Neural cell (in vitro differentiated cells): Measurements from ENCODE around the gene FAM171A1. TPM values are rescaled to one million over a fixed set of nuclear protein-coding genes. Genes with fewer than 3 reads are reported as not detected.

Experiments used
- H2AFZ ChIP-seq: fragments of 200-600, 300-800 bp; sonication (generic), shearing (Covaris generic); 2 replicates; pipeline ENCODE4 v1.6.0; 2014; ENCODE audit warnings: low read depth, mild to moderate bottlenecking, antibody characterized with exemption, low read length, moderate library complexity
- H3F3A ChIP-seq: fragments of 200-600 bp; shearing (Covaris generic); 2 replicates; pipeline ENCODE4 v1.6.1; 2016; ENCODE audit warnings: mild to moderate bottlenecking, moderate library complexity, mixed read lengths, antibody characterized with exemption, low read length; ENCODE audit not compliant: insufficient read depth, poor library complexity, severe bottlenecking
- H3K27ac ChIP-seq: fragments of 200-600, 300-800 bp; sonication (generic), shearing (Covaris generic); 2 replicates; pipeline ENCODE4 v1.5.1; 2014; ENCODE audit warnings: mild to moderate bottlenecking, low read length, moderate library complexity
- H3K27me3 ChIP-seq: fragments of 300-800, 200-600 bp; sonication (generic), shearing (Covaris generic); 2 replicates; pipeline ENCODE4 v1.6.0; 2014; ENCODE audit warnings: mild to moderate bottlenecking, low read depth, low read length, moderate library complexity; ENCODE audit not compliant: insufficient read depth
- H3K36me3 ChIP-seq: fragments of 300-800, 200-600 bp; sonication (generic), shearing (Covaris generic); 2 replicates; pipeline ENCODE4 v1.5.1; 2014; ENCODE audit warnings: mild to moderate bottlenecking, antibody characterized with exemption, low read length, moderate library complexity; ENCODE audit not compliant: insufficient read depth
- H3K4me2 ChIP-seq: fragments of 300-800, 200-600 bp; sonication (generic), shearing (Covaris generic); 2 replicates; pipeline ENCODE4 v1.6.0; 2014; ENCODE audit warnings: mild to moderate bottlenecking, low read length
- H3K4me3 ChIP-seq: fragments of 300-800, 200-600 bp; sonication (generic), shearing (Covaris generic); 2 replicates; pipeline ENCODE4 v1.5.1; 2014; ENCODE audit warnings: mild to moderate bottlenecking, low read length, moderate library complexity
- H3K79me2 ChIP-seq: fragments of 200-600 bp; shearing (Covaris generic); replicated peaks from 2 replicates; pipeline ENCODE4 v1.6.0; 2014; ENCODE audit warnings: mild to moderate bottlenecking, low read length, moderate library complexity; ENCODE audit not compliant: insufficient read depth
- H3K9ac ChIP-seq: fragments of 300-800, 200-600 bp; sonication (generic), shearing (Covaris generic); 2 replicates; pipeline ENCODE4 v1.6.1; 2016; ENCODE audit warnings: mild to moderate bottlenecking, low read length, mixed read lengths
- H3K9me2 ChIP-seq: fragments of 200-600 bp; shearing (Covaris generic); 2 replicates; pipeline ENCODE4 v1.6.1; 2016; ENCODE audit warnings: mild to moderate bottlenecking, low read length, mixed read lengths; ENCODE audit not compliant: insufficient read depth
- H3K9me3 ChIP-seq: fragments of 200-600, 300-800 bp; sonication (generic), shearing (Covaris generic); 2 replicates; pipeline ENCODE4 v1.6.1; 2016; ENCODE audit warnings: mild to moderate bottlenecking, mixed run types, low read length, moderate library complexity, mixed read lengths
- H4K20me1 ChIP-seq: fragments of 200-600 bp; shearing (Covaris generic); 2 replicates; pipeline ENCODE4 v1.6.1; 2016; ENCODE audit warnings: mild to moderate bottlenecking, mixed run types; ENCODE audit not compliant: insufficient read depth
- CTCF ChIP-seq: fragments of 450-650 bp; IDR thresholded peaks from 2 replicates; pipeline ENCODE4 v1.5.1; 2014; ENCODE audit warnings: antibody characterized with exemption, mild to moderate bottlenecking, moderate library complexity; ENCODE audit not compliant: poor library complexity, severe bottlenecking
- EZH2 ChIP-seq: fragments of 200-600, 300-800 bp; shearing (Covaris generic), sonication (generic); IDR thresholded peaks from 2 replicates; pipeline ENCODE4 v1.6.1; 2014; ENCODE audit warnings: antibody characterized with exemption, low read length, borderline replicate concordance, mild to moderate bottlenecking; ENCODE audit not compliant: insufficient read depth, poor library complexity, severe bottlenecking
- MXI1 ChIP-seq: fragments of 450-650 bp; conservative IDR thresholded peaks from 2 replicates; pipeline ENCODE4 v1.6.1; 2014; ENCODE audit warnings: antibody characterized with exemption, mild to moderate bottlenecking; ENCODE audit not compliant: poor library complexity, severe bottlenecking
- POLR2AphosphoS5 ChIP-seq: IDR thresholded peaks from 2 replicates; pipeline ENCODE4 v1.6.1; 2012
- RAD21 ChIP-seq: fragments of 450-650 bp; conservative IDR thresholded peaks from 2 replicates; pipeline ENCODE4 v1.6.1; 2014; ENCODE audit warnings: antibody characterized with exemption, mild to moderate bottlenecking, moderate library complexity
- SMC3 ChIP-seq: fragments of 450-650 bp; conservative IDR thresholded peaks from 2 replicates; pipeline ENCODE4 v1.6.1; 2014; ENCODE audit warnings: antibody characterized with exemption, mild to moderate bottlenecking, moderate library complexity; ENCODE audit not compliant: poor library complexity
- TAF1 ChIP-seq: IDR thresholded peaks from 2 replicates; pipeline ENCODE4 v1.6.1; 2012; ENCODE audit warnings: low read depth
- polyA plus RNA-seq: library from polyadenylated mRNA; depleted of rRNA; stranded (reverse); fragments of >200 nt; gene quantifications from 2 replicates; pipeline ENCODE4 v1.2.3, GENCODE V29; 2014
- TF ChIP-seq, protein P1 (sequence below): IDR thresholded peaks from 2 replicates; pipeline ENCODE4 v1.6.1; 2012; ENCODE audit warnings: borderline replicate concordance

The FAM171A1 gene
- polyA plus RNA-seq, 1 donor from 2014 or later: 28.8 TPM

DNA sequence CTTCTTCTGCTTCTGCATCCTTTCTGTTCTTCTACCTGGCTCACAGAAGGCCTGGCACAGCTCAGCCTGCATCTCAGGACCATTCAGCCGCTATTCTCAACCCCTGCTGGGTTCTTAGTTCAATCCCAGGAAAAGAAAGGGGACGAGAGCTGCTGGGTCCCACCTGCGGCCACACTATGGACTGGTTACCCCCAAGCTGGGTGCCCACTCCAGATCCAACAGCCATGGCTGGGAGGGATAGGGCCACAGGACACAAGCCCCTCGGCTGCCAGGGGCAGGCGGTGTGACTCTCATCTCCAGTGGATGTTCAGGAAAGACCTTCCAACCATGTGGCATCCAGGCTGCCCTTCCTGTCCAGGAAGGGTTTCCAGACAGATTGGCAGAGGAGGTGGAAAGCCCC lies 105.0 kb downstream of the FAM171A1 start:
- no peaks in the 10 kb centered on the region for H3K79me2 ChIP-seq
- no peak overlapping the region for H3K27ac ChIP-seq
- H3K36me3 ChIP-seq: no peaks in the 10 kb centered on the region
- no peak overlapping the region for H2AFZ ChIP-seq
- no peaks in the 10 kb centered on the region for H3K9me3 ChIP-seq
- no peaks in the 10 kb centered on the region for H4K20me1 ChIP-seq
- H3K9me2 ChIP-seq: no peaks in the 10 kb centered on the region
- no peak overlapping the region for H3K9ac ChIP-seq
- H3K4me2 ChIP-seq: no peak overlapping the region
- no peaks in the 10 kb centered on the region for H3K27me3 ChIP-seq
- H3F3A ChIP-seq: no peaks in the 10 kb centered on the region
- no peak overlapping the region for H3K4me3 ChIP-seq
- no peak for TF ChIP-seq TAF1
- no peak for TF ChIP-seq CTCF
- TF ChIP-seq, protein P1, sequence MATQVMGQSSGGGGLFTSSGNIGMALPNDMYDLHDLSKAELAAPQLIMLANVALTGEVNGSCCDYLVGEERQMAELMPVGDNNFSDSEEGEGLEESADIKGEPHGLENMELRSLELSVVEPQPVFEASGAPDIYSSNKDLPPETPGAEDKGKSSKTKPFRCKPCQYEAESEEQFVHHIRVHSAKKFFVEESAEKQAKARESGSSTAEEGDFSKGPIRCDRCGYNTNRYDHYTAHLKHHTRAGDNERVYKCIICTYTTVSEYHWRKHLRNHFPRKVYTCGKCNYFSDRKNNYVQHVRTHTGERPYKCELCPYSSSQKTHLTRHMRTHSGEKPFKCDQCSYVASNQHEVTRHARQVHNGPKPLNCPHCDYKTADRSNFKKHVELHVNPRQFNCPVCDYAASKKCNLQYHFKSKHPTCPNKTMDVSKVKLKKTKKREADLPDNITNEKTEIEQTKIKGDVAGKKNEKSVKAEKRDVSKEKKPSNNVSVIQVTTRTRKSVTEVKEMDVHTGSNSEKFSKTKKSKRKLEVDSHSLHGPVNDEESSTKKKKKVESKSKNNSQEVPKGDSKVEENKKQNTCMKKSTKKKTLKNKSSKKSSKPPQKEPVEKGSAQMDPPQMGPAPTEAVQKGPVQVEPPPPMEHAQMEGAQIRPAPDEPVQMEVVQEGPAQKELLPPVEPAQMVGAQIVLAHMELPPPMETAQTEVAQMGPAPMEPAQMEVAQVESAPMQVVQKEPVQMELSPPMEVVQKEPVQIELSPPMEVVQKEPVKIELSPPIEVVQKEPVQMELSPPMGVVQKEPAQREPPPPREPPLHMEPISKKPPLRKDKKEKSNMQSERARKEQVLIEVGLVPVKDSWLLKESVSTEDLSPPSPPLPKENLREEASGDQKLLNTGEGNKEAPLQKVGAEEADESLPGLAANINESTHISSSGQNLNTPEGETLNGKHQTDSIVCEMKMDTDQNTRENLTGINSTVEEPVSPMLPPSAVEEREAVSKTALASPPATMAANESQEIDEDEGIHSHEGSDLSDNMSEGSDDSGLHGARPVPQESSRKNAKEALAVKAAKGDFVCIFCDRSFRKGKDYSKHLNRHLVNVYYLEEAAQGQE: no peak
- TF ChIP-seq EZH2: no peak
- no peak for TF ChIP-seq POLR2AphosphoS5
- TF ChIP-seq SMC3: no peak
- no peak for TF ChIP-seq MXI1

DNA sequence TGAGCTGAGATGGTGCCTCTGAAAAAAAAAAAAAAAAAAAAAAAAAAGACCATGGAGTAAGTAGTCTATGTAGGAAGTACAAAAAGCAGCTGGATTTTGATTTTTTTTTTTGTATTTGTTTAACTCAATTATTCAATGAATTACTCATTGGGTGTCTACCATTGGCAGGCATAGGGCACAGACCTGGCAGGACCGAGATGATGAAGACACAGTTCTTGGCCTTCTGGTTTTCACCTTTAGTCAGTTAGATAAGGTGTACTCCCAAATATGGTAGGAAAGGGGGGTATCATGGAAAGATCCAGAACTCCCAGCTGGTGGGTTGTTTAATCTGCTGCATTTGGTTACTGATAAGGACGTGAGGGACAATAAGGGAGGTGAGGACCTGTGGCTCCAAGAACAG lies 105.5 kb downstream of the FAM171A1 start:
- no peaks in the 10 kb centered on the region for H3F3A ChIP-seq
- no peaks in the 10 kb centered on the region for H3K9me3 ChIP-seq
- H3K27ac ChIP-seq: no peak overlapping the region
- H3K9ac ChIP-seq: no peak overlapping the region
- H3K79me2 ChIP-seq: no peaks in the 10 kb centered on the region
- no peaks in the 10 kb centered on the region for H3K27me3 ChIP-seq
- H3K4me3 ChIP-seq: no peak overlapping the region
- H3K4me2 ChIP-seq: no peak overlapping the region
- TF ChIP-seq RAD21 (no peak), SMC3 (no peak), TAF1 (no peak), EZH2 (no peak), POLR2AphosphoS5 (no peak), CTCF (no peak)
- no peaks in the 10 kb centered on the region for H3K36me3 ChIP-seq
- no peak overlapping the region for H2AFZ ChIP-seq
- no peaks in the 10 kb centered on the region for H4K20me1 ChIP-seq
- no peaks in the 10 kb centered on the region for H3K9me2 ChIP-seq
